ENCODE measurements around the gene FAM120C.

DNA sequence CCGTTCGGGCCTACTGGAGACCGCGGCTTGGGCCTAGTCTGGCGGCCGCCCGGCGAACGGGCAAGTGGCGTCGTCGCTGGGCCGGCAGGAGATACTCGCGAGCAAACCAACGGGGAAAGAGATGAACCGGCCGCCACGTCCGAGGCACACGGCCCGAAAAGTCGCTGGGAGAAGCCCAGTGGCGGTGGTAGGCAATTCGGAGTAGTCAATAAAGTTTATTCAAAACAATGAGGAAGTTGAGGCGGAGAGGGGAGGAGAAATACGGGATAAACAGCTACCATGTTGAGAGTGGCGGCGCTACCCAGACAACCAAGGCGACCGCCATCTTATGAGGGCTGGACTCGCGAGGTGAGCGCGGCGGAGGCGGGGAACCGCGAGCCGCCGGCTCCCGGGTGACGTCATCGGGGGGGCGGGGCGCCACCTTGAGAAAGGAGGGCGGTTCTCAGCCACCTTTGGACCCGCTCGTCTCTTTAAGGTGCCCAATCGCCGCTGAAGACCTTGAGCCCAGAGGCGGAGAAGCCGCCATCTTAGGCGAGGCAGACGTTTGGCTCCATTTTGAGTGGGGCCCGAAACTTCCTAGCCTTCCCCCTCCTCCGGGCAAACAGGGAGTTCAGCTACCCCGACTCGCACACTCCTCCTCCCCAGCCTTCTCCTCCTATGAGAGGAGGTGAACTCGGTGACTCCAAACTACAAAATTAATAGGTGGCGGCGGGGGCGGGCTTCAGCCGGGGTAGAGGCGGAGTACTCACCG, 138.8 kb downstream of the FAM120C start, which contains the start of gene PHF8:
- TF ChIP-seq CTCF (IDR thresholded peaks at IDR 0.05; ENCODE audit: insufficient read depth, low read depth, low read length) (no peak), EZH2 (IDR thresholded peaks at IDR 0.05; ENCODE audit: insufficient read depth, low read length) (no peak)

Measured in astrocyte (in vitro differentiated cells and primary cell).